Measurements from ENCODE around the gene MYO1G. TPM values are rescaled to one million over a fixed set of nuclear protein-coding genes. Genes with fewer than 3 reads are reported as not detected.
A peak's percentile ranks its signal among the peaks of the same experiment; 100 is the strongest.

The MYO1G gene
- total RNA-seq, 1 donor from 2014 or later: 0.77 TPM

DNA sequence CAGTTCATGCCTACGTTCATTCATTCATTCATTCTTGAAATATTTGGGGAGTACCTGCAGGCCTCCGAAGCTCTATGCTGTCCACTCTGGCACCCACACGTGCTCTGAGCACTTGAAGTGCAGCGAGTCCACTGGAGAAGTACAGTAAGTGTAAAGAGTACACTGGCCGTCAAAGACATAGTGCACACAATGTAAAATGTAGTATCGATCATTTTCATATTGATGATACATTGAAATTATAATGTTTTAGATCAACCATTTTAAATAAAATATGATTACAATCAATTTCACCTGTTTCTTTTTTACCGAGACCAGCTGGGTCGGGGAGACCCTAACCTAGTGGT is 56.5 kb downstream of the MYO1G start:
- Histone ChIP-seq H3K4me3 (no peak overlapping the region), H3K36me3 (no peaks in the 10 kb centered on the region), H3K4me1 (peaks cover 4% of the 10 kb centered on the region), H3K27ac (replicated peaks) (no peak overlapping the region), H3K9me3 (replicated peaks) (no peaks in the 10 kb centered on the region), H3K27me3 (ENCODE audit: low read depth) (no peaks in the 10 kb centered on the region)
- TF ChIP-seq, protein P1, sequence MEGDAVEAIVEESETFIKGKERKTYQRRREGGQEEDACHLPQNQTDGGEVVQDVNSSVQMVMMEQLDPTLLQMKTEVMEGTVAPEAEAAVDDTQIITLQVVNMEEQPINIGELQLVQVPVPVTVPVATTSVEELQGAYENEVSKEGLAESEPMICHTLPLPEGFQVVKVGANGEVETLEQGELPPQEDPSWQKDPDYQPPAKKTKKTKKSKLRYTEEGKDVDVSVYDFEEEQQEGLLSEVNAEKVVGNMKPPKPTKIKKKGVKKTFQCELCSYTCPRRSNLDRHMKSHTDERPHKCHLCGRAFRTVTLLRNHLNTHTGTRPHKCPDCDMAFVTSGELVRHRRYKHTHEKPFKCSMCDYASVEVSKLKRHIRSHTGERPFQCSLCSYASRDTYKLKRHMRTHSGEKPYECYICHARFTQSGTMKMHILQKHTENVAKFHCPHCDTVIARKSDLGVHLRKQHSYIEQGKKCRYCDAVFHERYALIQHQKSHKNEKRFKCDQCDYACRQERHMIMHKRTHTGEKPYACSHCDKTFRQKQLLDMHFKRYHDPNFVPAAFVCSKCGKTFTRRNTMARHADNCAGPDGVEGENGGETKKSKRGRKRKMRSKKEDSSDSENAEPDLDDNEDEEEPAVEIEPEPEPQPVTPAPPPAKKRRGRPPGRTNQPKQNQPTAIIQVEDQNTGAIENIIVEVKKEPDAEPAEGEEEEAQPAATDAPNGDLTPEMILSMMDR (IDR thresholded peaks at IDR 0.05; ENCODE audit: borderline replicate concordance): peak; percentile 17
- no peak for DNase-seq
- intact Hi-C loops (cut with micrococcal nuclease): loop anchor here (5.0 kb wide), 1 partner anchor 335 kb away; no protein-coding TSS in a partner anchor

DNA sequence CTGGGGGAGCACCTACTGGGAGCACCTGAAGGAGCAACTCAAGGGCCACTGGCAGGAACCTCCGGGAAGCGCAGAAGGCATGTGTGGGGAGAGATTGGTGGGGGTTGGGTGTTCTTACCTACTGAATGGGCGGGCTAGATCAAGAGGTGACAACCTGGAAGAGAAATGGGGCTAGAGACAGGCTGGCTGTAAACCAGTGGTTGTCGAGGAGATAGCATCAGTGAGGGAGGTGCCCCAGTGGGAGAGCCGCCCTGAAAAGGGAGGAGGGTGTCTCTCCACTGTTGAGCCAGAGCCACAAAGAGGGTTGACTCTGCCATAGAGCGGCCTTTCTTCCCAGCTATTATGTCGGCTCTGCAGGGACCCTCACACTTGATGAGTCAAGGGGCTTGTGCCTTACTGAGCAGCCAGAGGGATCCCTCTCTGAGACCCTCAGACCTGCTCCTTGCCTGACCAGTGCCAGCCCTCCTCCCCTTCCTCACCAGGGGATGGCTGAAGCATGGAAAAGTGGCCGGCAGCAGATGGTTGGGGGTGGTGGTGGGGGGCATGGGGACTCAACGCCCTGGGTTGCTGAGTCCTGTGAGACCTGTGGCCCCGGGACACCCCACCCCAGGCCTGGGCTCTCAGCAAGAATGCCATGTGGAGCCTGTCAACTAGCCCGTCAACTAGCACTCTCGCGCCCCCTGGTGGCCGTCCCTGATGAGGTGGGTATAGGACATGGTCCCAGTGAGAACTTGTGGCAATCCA is 57.0 kb downstream of the MYO1G start:
- DNase-seq: peak; percentile 90
- no peaks in the 10 kb centered on the region for H3K9me3 ChIP-seq (replicated peaks)
- H3K4me3 ChIP-seq: no peak overlapping the region
- H3K27me3 ChIP-seq (ENCODE audit: low read depth): no peaks in the 10 kb centered on the region
- no peaks in the 10 kb centered on the region for H3K36me3 ChIP-seq
- intact Hi-C loops (cut with micrococcal nuclease): loop anchor here (5.0 kb wide), 1 partner anchor 334 kb away; no protein-coding TSS in a partner anchor
- no peak overlapping the region for H3K27ac ChIP-seq (replicated peaks)
- TF ChIP-seq, protein P1 (IDR thresholded peaks at IDR 0.05; ENCODE audit: borderline replicate concordance): peak; percentile 92
- H3K4me1 ChIP-seq: peaks cover 4% of the 10 kb centered on the region

GRCh38 chr7:44920119-44920518 is 58.7 kb downstream of the MYO1G start:
- intact Hi-C loops (cut with micrococcal nuclease): loop anchor here (5.0 kb wide), 1 partner anchor 333 kb away; no protein-coding TSS in a partner anchor
- Histone ChIP-seq H3K27me3 (ENCODE audit: low read depth) (no peaks in the 10 kb centered on the region), H3K4me3 (no peak overlapping the region), H3K4me1 (peaks cover 4% of the 10 kb centered on the region), H3K27ac (replicated peaks) (no peak overlapping the region), H3K36me3 (no peaks in the 10 kb centered on the region), H3K9me3 (replicated peaks) (no peaks in the 10 kb centered on the region)
- TF ChIP-seq, protein P1 (IDR thresholded peaks at IDR 0.05; ENCODE audit: borderline replicate concordance): no peak
- DNase-seq: no peak

- Histone ChIP-seq H3K36me3 (no peaks in the 10 kb centered on the region), H3K9me3 (replicated peaks) (no peaks in the 10 kb centered on the region), H3K4me1 (peaks cover 4% of the 10 kb centered on the region), H3K27me3 (ENCODE audit: low read depth) (no peaks in the 10 kb centered on the region), H3K4me3 (no peak overlapping the region), H3K27ac (replicated peaks) (no peak overlapping the region)
- intact Hi-C loops (cut with micrococcal nuclease): no loop called here
- DNase-seq: no peak
- TF ChIP-seq, protein P1 (IDR thresholded peaks at IDR 0.05; ENCODE audit: borderline replicate concordance): no peak
Observed at GRCh38 chr7:44918029-44918428, 60.8 kb downstream of the MYO1G start.

- Histone ChIP-seq H3K36me3 (no peaks in the 10 kb centered on the region), H3K4me3 (no peak overlapping the region), H3K27me3 (ENCODE audit: low read depth) (no peaks in the 10 kb centered on the region), H3K9me3 (replicated peaks) (no peaks in the 10 kb centered on the region), H3K4me1 (peaks cover 4% of the 10 kb centered on the region), H3K27ac (replicated peaks) (no peak overlapping the region)
- no peak for DNase-seq
- intact Hi-C loops (cut with micrococcal nuclease): no loop called here
- TF ChIP-seq, protein P1 (IDR thresholded peaks at IDR 0.05; ENCODE audit: borderline replicate concordance): no peak
Observed at GRCh38 chr7:44917465-44917864, 61.4 kb downstream of the MYO1G start.

Data from left ventricle myocardium inferior (tissue), 1 donor.